ENCODE results near the gene MMP28. TPM values are rescaled to one million over a fixed set of nuclear protein-coding genes. Genes with fewer than 3 reads are reported as not detected.

The MMP28 gene
- polyA plus RNA-seq, 10 donors = 1.6 to 5.0 (median 3.2) TPM

- peak in 2 of 3 donors; percentile 62 to 76 for DNase-seq
Measured at GRCh38 chr17:35801583-35802224, 6.3 kb upstream of the MMP28 start.

- peak; percentile 59 to 71 (median 70) for DNase-seq
Measured at GRCh38 chr17:35799942-35800341, 4.5 kb upstream of the MMP28 start.

- DNase-seq = no peak
Measured at GRCh38 chr17:35797918-35798317, 2.5 kb upstream of the MMP28 start.

- DNase-seq = no peak
Measured at GRCh38 chr17:35797370-35797769, 1.9 kb upstream of the MMP28 start.

- DNase-seq = no peak
Measured at GRCh38 chr17:35796942-35797341, 1.5 kb upstream of the MMP28 start.

GRCh38 chr17:35795871-35796265 is 427 bp upstream of the MMP28 start:
- no peak for DNase-seq

- DNase-seq = no peak
Measured at GRCh38 chr17:35793257-35793656, 2.2 kb downstream of the MMP28 start.

GRCh38 chr17:35791681-35792350 is 3.6 kb downstream of the MMP28 start:
- DNase-seq = no peak

- DNase-seq = no peak
Measured at GRCh38 chr17:35790841-35791240, 4.6 kb downstream of the MMP28 start.

- DNase-seq = peak in 2 of 3 donors; percentile 30 to 69
Measured at GRCh38 chr17:35788477-35789368, 6.7 kb downstream of the MMP28 start.

GRCh38 chr17:35786941-35787432 is 8.5 kb downstream of the MMP28 start:
- no peak for DNase-seq

GRCh38 chr17:35784895-35785294 is 10.5 kb downstream of the MMP28 start:
- DNase-seq = no peak

- no peak for DNase-seq
Measured at GRCh38 chr17:35780950-35781349, 14.5 kb downstream of the MMP28 start.

GRCh38 chr17:35778641-35779196 is 16.7 kb downstream of the MMP28 start:
- DNase-seq = no peak

GRCh38 chr17:35775583-35775982 is 19.9 kb downstream of the MMP28 start:
- DNase-seq = no peak

GRCh38 chr17:35775039-35775438 is 20.4 kb downstream of the MMP28 start:
- DNase-seq = no peak

GRCh38 chr17:35774499-35774898 is 20.9 kb downstream of the MMP28 start:
- DNase-seq = peak in 1 of 3 donors; percentile 29

GRCh38 chr17:35773679-35774425 is 21.6 kb downstream of the MMP28 start:
- peak in 1 of 3 donors; percentile 43 for DNase-seq

GRCh38 chr17:35773129-35773528 is 22.3 kb downstream of the MMP28 start:
- no peak for DNase-seq

GRCh38 chr17:35769895-35770486 is 25.4 kb downstream of the MMP28 start:
- DNase-seq = no peak

- DNase-seq = no peak
Measured at GRCh38 chr17:35768797-35769196, 26.6 kb downstream of the MMP28 start.

All from muscle of back (tissue), 11 donors.